HEK293T (cell line): Measurements from ENCODE around the gene PGBD5.

ENCODE experiments used
- NFRKB ChIP-seq: fragments of 450-650 bp; IDR thresholded peaks from 2 replicates; pipeline ENCODE4 v1.6.1; 2016; ENCODE audit warnings: mild to moderate bottlenecking, moderate library complexity
- TARDBP ChIP-seq: fragments of 450-650 bp; IDR thresholded peaks from 2 replicates; pipeline ENCODE4 v1.6.1; 2016

- TF ChIP-seq TARDBP (no peak), NFRKB (no peak)
These were observed 32.4 kb downstream of the PGBD5 start for GRCh38 chr1:230393722-230394121.
